ENCODE results near the gene CRP. TPM values are rescaled to one million over a fixed set of nuclear protein-coding genes. Genes with fewer than 3 reads are reported as not detected.

The CRP gene
- total and polyA plus RNA-seq, 9 of the 15 experiments (the other 6 are each of a cell fraction or from before 2014, with no cell fraction given) = 0.69 TPM; not detected in 8

DNA sequence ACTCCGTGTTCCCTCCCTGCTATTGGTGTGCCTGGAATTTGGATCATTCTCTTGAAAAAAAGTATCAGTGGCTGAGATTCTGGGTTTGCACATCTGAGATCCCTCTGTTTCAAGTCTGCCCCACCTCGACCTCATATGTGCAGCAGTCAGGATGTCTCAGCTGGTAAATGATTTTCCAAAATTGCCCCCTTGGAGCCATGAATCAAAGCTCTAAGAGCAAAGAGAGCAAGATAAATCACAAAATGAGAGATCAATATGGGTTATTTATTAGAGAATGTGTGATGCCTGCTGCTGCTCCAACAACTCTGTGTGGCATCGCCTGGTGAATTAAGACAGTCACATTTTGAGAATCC, 8.5 kb downstream of the CRP start (continued):
- TF ChIP-seq, protein P1, sequence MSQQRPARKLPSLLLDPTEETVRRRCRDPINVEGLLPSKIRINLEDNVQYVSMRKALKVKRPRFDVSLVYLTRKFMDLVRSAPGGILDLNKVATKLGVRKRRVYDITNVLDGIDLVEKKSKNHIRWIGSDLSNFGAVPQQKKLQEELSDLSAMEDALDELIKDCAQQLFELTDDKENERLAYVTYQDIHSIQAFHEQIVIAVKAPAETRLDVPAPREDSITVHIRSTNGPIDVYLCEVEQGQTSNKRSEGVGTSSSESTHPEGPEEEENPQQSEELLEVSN (IDR thresholded peaks at IDR 0.05; ENCODE audit: borderline replicate concordance in 1 of 2, extremely low read depth in 1 of 2, insufficient read depth in 1 of 2, insufficient read length in 1 of 2, low read depth in 1 of 2, low read length in 1 of 2, poor library complexity in 1 of 2, severe bottlenecking in 1 of 2) = no peak
- TF ChIP-seq, protein P2, sequence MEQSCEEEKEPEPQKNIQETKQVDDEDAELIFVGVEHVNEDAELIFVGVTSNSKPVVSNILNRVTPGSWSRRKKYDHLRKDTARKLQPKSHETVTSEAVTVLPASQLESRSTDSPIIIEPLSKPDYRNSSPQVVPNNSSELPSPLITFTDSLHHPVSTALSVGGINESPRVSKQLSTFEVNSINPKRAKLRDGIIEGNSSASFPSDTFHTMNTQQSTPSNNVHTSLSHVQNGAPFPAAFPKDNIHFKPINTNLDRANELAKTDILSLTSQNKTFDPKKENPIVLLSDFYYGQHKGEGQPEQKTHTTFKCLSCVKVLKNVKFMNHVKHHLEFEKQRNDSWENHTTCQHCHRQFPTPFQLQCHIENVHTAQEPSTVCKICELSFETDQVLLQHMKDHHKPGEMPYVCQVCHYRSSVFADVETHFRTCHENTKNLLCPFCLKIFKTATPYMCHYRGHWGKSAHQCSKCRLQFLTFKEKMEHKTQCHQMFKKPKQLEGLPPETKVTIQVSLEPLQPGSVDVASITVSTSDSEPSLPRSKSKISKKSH (CRISPR knock-in tag; IDR thresholded peaks at IDR 0.05) = no peak

DNA sequence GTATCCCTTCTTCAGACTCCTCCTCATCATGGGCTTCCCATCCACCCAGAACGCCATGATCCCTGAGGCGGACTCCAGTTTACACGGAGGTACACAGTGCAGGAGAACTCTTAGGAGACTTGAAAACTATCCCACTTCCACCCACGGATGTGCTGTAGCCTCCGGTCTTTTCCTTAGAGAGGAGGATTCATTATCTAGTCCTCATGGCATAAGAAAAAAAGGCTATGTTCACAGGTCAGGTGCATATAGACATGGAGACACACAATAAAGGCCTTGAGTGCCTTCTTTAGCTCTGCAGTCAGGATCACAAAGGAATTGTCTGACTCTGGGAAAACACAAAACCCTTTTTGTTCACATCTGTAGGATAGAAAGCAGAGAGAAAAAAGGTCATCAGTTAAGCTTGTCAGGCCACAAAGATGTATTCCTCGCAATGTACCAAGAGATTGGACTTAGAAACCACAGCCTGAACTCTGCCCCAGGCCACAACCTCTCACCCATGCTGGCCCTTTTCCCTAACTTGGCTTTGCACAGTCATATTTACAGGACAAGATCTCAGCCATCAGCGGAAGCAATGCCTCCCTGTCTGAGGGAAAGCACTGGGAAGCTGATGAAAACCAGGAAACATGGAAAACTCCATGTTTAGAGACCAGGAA, 9.0 kb downstream of the CRP start:
- Histone ChIP-seq H3K4me1 (replicated peaks in 1 of 2; ENCODE audit: control insufficient read depth in 2 of 2, insufficient read depth in 2 of 2, low read length in 2 of 2) (0 out of 5 replicates have a peak, but pooled peaks cover 0 to 4% of the 10 kb centered on the region in 2 experiments), H3K36me3 (ENCODE audit: control insufficient read depth, insufficient read depth, low read length) (no peaks in the 10 kb centered on the region), H3K9me3 (replicated peaks; ENCODE audit: control insufficient read depth, insufficient read depth, low read depth, low read length) (no peaks in the 10 kb centered on the region), H3K27ac (ENCODE audit: extremely low read depth, low read depth, low read length) (no peak overlapping the region), H2AFZ (ENCODE audit: low read depth, low read length) (no peak overlapping the region), H3K9ac (ENCODE audit: insufficient read depth in 1 of 2, low read depth in 2 of 2, low read length in 2 of 2) (no peak overlapping the region), H3K27me3 (ENCODE audit: control insufficient read depth in 2 of 2, insufficient read depth in 2 of 2, low read length in 2 of 2) (no peaks in the 10 kb centered on the region), H3K4me3 (no peak overlapping the region), H3K9me1 (ENCODE audit: control insufficient read depth, insufficient read depth, low read length) (no peaks in the 10 kb centered on the region), H4K20me1 (replicated peaks; ENCODE audit: control insufficient read depth, insufficient read depth, low read length) (no peaks in the 10 kb centered on the region), H3K79me2 (ENCODE audit: control insufficient read depth, insufficient read depth, low read length) (no peaks in the 10 kb centered on the region), H3K4me2 (ENCODE audit: insufficient read depth, low read length) (no peak overlapping the region)
- WGBS (ENCODE audit: insufficient coverage, low coverage, missing lambda C conversion rate) = 2% methylated on average over 4 of the region's 7 CpGs
- BruUV-seq (replicated peaks) = no TSS peak
- ChIA-PET POLR2A (no interaction called here), CTCF (ENCODE audit: low intra/inter-chr PET ratio) (no interaction called here)
- DNase-seq (ENCODE audit: extremely low read depth in 1 of 4, low spot score in 3 of 4) (no peak), ATAC-seq (no peak), FAIRE-seq (no peak)
- in situ Hi-C loops (cut with MboI) (no loop called here), intact Hi-C loops (cut with micrococcal nuclease) (no loop called here)
- TF ChIP-seq MEIS2 (IDR thresholded peaks at IDR 0.05; ENCODE audit: partially characterized antibody) (no peak), ZNF232 (CRISPR knock-in tag; IDR thresholded peaks at IDR 0.05) (no peak), HMGN3 (IDR thresholded peaks at IDR 0.05; ENCODE audit: borderline replicate concordance, extremely low read depth, insufficient read length, low read depth, low read length) (no peak), MXI1 (IDR thresholded peaks at IDR 0.05; ENCODE audit: low read depth, low read length) (no peak), GATAD2A (IDR thresholded peaks at IDR 0.05) (no peak), ZNF134 (CRISPR knock-in tag; conservative IDR thresholded peaks at IDR 0.05) (no peak), ZNF766 (CRISPR knock-in tag; conservative IDR thresholded peaks at IDR 0.05) (no peak), NR2F6 (CRISPR knock-in tag; IDR thresholded peaks at IDR 0.05) (no peak), GTF2A2 (tag; IDR thresholded peaks at IDR 0.05) (no peak), ZBTB1 (CRISPR knock-in tag; IDR thresholded peaks at IDR 0.05; ENCODE audit: borderline replicate concordance, low read depth) (no peak), RFX7 (CRISPR knock-in tag; IDR thresholded peaks at IDR 0.05) (no peak), GTF2B (IDR thresholded peaks at IDR 0.05; ENCODE audit: extremely low read depth, insufficient read length) (no peak), ZNF431 (CRISPR knock-in tag; IDR thresholded peaks at IDR 0.05) (no peak), PCBP2 (IDR thresholded peaks at IDR 0.05; ENCODE audit: low read depth, low read length, poor library complexity, severe bottlenecking) (no peak), RBM25 (IDR thresholded peaks at IDR 0.05; ENCODE audit: low read depth, low read length, severe bottlenecking) (no peak), MTA1 (IDR thresholded peaks at IDR 0.05; ENCODE audit: borderline replicate concordance) (no peak)

Measured in K562 (cell line).